HepG2 (cell line): ENCODE measurements around the gene AAR2. TPM values are rescaled to one million over a fixed set of nuclear protein-coding genes. Genes with fewer than 3 reads are reported as not detected.

Experiments
- AGO1 ChIP-seq: fragments of 200-400 bp; formaldehyde crosslinking; IDR thresholded peaks from 2 replicates; pipeline ENCODE4 v1.6.1; 2017; ENCODE audit warnings: mild to moderate bottlenecking, low read depth, low read length, moderate library complexity; ENCODE audit not compliant: poor library complexity, severe bottlenecking
- GABPB1 ChIP-seq: IDR thresholded peaks from 2 replicates; pipeline ENCODE4 v1.6.1; 2016; ENCODE audit warnings: mild to moderate bottlenecking, missing genetic modification reagents, moderate library complexity, missing compliant biosample characterization
- GLI4 ChIP-seq: sonication (generic); formaldehyde crosslinking; IDR thresholded peaks from 2 replicates; pipeline ENCODE4 v1.5.1; 2020; ENCODE audit warnings: missing genetic modification reagents, mild to moderate bottlenecking, moderate library complexity, borderline replicate concordance
- MLLT10 ChIP-seq: sonication (generic); formaldehyde crosslinking; IDR thresholded peaks from 2 replicates; pipeline ENCODE4 v1.4.0; 2020; ENCODE audit warnings: missing genetic modification reagents
- NR2F6 ChIP-seq, 2 experiments: IDR thresholded peaks; 2 replicates each; pipeline ENCODE4 v1.6.1; 2016; ENCODE audit warnings: antibody characterized with exemption in 1 of 2, mild to moderate bottlenecking in 1 of 2
- PAX8 ChIP-seq: sonication (generic); formaldehyde crosslinking; IDR thresholded peaks from 2 replicates; pipeline ENCODE4 v1.8.0; 2022; ENCODE audit warnings: mild to moderate bottlenecking, missing genetic modification reagents, borderline replicate concordance
- PLSCR1 ChIP-seq: sonication (generic); formaldehyde crosslinking; IDR thresholded peaks from 2 replicates; pipeline ENCODE4 v1.5.0; 2020; ENCODE audit warnings: missing genetic modification reagents, mild to moderate bottlenecking, borderline replicate concordance
- RXRB ChIP-seq: IDR thresholded peaks from 2 replicates; pipeline ENCODE4 v1.6.1; 2016; ENCODE audit warnings: borderline replicate concordance, missing genetic modification reagents, missing compliant biosample characterization
- SUZ12 ChIP-seq: fragments of 150-350 bp; IDR thresholded peaks from 2 replicates; pipeline ENCODE4 v1.6.1; 2014; ENCODE audit warnings: low read depth, low read length
- ZBTB7B ChIP-seq: sonication (generic); formaldehyde crosslinking; IDR thresholded peaks from 2 replicates; pipeline ENCODE4 v1.4.0; 2020; ENCODE audit warnings: missing genetic modification reagents
- ZBTB8A ChIP-seq: sonication (generic); formaldehyde crosslinking; IDR thresholded peaks from 2 replicates; pipeline ENCODE4 v1.4.0; 2020; ENCODE audit warnings: mild to moderate bottlenecking, low read depth, missing genetic modification reagents, borderline replicate concordance
- ZNF10 ChIP-seq: sonication (generic); formaldehyde crosslinking; IDR thresholded peaks from 2 replicates; pipeline ENCODE4 v1.4.0; 2020; ENCODE audit warnings: mild to moderate bottlenecking, low read depth, missing genetic modification reagents, borderline replicate concordance
- ZNF232 ChIP-seq: sonication (generic); formaldehyde crosslinking; IDR thresholded peaks from 2 replicates; pipeline ENCODE4 v1.4.0; 2020; ENCODE audit warnings: missing genetic modification reagents, borderline replicate concordance
- ZNF317 ChIP-seq: sonication (generic); formaldehyde crosslinking; IDR thresholded peaks from 2 replicates; pipeline ENCODE4 v1.5.0; 2020; ENCODE audit warnings: mild to moderate bottlenecking, missing genetic modification reagents
- ZNF446 ChIP-seq: sonication (generic); formaldehyde crosslinking; IDR thresholded peaks from 2 replicates; pipeline ENCODE4 v1.5.0; 2020; ENCODE audit warnings: mild to moderate bottlenecking, missing genetic modification reagents
- polyA plus RNA-seq, 8 experiments: library from polyadenylated mRNA; depleted of rRNA in 3 of 8; stranded (reverse) in 7 of 8; unstranded in 1 of 8; fragments of >200 nt; fragmentation: Illumina TruSeq in 4 of 8; extraction: Trizol in 4 of 8; gene quantifications; 2 replicates each; pipeline versions ENCODE4 v1.2.1 to v1.2.3, GENCODE V29; 2011 to 2016; ENCODE audit warnings: low read depth in 4 of 8, missing spikeins in 1 of 8, mixed read lengths in 1 of 8; ENCODE audit not compliant: insufficient read depth in 1 of 8
- total RNA-seq, 5 experiments: library from RNA; depleted of rRNA; stranded (reverse); fragments of >200 nt; fragmentation: Illumina TruSeq; extraction: Trizol; gene quantifications; 2 replicates each; pipeline ENCODE4 v1.2.3, GENCODE V29; 2016; ENCODE audit warnings: low read depth in 1 of 5
- TF ChIP-seq, protein P1 (sequence below): sonication (generic); formaldehyde crosslinking; IDR thresholded peaks from 2 replicates; pipeline ENCODE4 v1.4.0; 2020; ENCODE audit warnings: missing genetic modification reagents, borderline replicate concordance
- TF ChIP-seq, protein P2 (sequence below): fragments of 450-650 bp; IDR thresholded peaks from 2 replicates; pipeline ENCODE4 v1.6.1; 2016
- TF ChIP-seq, protein P3 (sequence below): sonication (generic); formaldehyde crosslinking; IDR thresholded peaks from 2 replicates; pipeline ENCODE4 v1.4.0; 2020; ENCODE audit warnings: missing genetic modification reagents; ENCODE audit errors: not compliant biosample characterization
- TF ChIP-seq, protein P4 (sequence below): sonication (generic); formaldehyde crosslinking; IDR thresholded peaks from 2 replicates; pipeline ENCODE4 v1.4.0; 2020; ENCODE audit warnings: low read depth, mild to moderate bottlenecking, missing genetic modification reagents

AAR2 gene
- total and polyA plus RNA-seq, 2 of the 13 experiments (the other 11 are each of a cell fraction or from before 2014, with no cell fraction given): 45.2 to 46.2 TPM

DNA sequence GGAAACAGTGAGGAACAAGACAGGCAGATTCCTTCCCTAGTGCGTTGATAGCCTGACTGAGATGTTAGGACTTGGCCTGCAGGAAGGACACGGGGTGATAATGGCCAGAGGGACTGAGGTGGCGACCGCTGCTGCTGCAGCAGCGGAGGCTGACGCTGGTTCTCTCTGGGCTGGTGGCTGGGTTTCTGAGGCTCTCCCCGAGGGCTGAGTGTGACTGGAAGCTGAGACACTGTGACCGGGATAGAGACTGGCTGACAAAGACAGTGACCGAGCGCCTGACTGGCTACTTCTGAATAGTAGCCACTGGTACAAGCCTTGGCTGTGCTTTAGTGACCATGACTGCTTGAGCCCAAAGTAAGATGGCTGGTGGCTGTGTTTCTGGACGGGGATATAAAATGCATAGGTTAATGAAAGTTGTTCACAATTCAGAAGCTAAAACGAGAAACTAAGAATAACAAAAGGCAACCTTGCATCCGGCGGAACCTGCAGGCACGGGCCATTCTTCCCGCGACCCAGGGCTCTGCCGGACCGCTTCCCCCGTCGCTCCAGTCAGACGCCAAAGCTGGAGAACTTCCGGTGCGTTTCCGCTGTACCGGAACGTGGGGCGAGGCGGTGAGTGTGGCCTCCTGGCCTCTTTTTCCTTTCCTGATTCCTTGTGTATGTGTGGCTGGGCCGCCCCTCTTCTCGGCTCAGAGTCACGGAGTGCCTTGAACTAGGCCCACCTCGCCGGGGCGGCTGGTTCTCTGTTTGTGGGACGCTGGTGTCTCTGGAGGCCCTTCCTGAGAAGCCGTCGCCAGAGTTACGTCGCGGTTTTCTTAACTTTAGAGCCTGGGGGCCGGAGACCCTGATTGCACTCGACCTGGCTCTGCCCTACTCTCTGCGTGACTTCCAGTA lies at the start of gene AAR2 (continued):
- TF ChIP-seq, protein P1, sequence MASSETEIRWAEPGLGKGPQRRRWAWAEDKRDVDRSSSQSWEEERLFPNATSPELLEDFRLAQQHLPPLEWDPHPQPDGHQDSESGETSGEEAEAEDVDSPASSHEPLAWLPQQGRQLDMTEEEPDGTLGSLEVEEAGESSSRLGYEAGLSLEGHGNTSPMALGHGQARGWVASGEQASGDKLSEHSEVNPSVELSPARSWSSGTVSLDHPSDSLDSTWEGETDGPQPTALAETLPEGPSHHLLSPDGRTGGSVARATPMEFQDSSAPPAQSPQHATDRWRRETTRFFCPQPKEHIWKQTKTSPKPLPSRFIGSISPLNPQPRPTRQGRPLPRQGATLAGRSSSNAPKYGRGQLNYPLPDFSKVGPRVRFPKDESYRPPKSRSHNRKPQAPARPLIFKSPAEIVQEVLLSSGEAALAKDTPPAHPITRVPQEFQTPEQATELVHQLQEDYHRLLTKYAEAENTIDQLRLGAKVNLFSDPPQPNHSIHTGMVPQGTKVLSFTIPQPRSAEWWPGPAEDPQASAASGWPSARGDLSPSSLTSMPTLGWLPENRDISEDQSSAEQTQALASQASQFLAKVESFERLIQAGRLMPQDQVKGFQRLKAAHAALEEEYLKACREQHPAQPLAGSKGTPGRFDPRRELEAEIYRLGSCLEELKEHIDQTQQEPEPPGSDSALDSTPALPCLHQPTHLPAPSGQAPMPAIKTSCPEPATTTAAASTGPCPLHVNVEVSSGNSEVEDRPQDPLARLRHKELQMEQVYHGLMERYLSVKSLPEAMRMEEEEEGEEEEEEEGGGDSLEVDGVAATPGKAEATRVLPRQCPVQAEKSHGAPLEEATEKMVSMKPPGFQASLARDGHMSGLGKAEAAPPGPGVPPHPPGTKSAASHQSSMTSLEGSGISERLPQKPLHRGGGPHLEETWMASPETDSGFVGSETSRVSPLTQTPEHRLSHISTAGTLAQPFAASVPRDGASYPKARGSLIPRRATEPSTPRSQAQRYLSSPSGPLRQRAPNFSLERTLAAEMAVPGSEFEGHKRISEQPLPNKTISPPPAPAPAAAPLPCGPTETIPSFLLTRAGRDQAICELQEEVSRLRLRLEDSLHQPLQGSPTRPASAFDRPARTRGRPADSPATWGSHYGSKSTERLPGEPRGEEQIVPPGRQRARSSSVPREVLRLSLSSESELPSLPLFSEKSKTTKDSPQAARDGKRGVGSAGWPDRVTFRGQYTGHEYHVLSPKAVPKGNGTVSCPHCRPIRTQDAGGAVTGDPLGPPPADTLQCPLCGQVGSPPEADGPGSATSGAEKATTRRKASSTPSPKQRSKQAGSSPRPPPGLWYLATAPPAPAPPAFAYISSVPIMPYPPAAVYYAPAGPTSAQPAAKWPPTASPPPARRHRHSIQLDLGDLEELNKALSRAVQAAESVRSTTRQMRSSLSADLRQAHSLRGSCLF: no peak; the same call in 1 of the 2 replicates
- TF ChIP-seq PAX8 (CRISPR knock-in tag): peak; percentile 91; the same call in 1 of the 2 replicates
- peak; percentile 55; the same call in 1 of the 2 replicates for TF ChIP-seq NR2F6 (IDR thresholded peaks at IDR 0.05)
- TF ChIP-seq NR2F6 (CRISPR knock-in tag; IDR thresholded peaks at IDR 0.05): peak; percentile 82
- no peak for TF ChIP-seq ZNF10 (CRISPR knock-in tag)
- TF ChIP-seq, protein P2, sequence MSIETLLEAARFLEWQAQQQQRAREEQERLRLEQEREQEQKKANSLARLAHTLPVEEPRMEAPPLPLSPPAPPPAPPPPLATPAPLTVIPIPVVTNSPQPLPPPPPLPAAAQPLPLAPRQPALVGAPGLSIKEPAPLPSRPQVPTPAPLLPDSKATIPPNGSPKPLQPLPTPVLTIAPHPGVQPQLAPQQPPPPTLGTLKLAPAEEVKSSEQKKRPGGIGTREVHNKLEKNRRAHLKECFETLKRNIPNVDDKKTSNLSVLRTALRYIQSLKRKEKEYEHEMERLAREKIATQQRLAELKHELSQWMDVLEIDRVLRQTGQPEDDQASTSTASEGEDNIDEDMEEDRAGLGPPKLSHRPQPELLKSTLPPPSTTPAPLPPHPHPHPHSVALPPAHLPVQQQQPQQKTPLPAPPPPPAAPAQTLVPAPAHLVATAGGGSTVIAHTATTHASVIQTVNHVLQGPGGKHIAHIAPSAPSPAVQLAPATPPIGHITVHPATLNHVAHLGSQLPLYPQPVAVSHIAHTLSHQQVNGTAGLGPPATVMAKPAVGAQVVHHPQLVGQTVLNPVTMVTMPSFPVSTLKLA: peak; percentile 38; the same call in 1 of the 2 replicates
- TF ChIP-seq MLLT10 (CRISPR knock-in tag): no peak
- TF ChIP-seq AGO1: peak; percentile 89
- peak; percentile 80; the same call in 1 of the 2 replicates for TF ChIP-seq ZNF446 (CRISPR knock-in tag)
- no peak for TF ChIP-seq ZBTB8A (CRISPR knock-in tag)
- peak; percentile 87; the same call in 1 of the 2 replicates for TF ChIP-seq RXRB (CRISPR knock-in tag)
- TF ChIP-seq GABPB1 (CRISPR knock-in tag): peak; percentile 100
- TF ChIP-seq ZNF232 (CRISPR knock-in tag): peak; percentile 92; the same call in 1 of the 2 replicates
- no peak; the same call in 1 of the 2 replicates for TF ChIP-seq SUZ12
- peak; percentile 86 for TF ChIP-seq ZBTB7B (CRISPR knock-in tag)
- peak; percentile 95 for TF ChIP-seq ZNF317 (CRISPR knock-in tag)
- TF ChIP-seq PLSCR1 (CRISPR knock-in tag): no peak
- TF ChIP-seq, protein P3, sequence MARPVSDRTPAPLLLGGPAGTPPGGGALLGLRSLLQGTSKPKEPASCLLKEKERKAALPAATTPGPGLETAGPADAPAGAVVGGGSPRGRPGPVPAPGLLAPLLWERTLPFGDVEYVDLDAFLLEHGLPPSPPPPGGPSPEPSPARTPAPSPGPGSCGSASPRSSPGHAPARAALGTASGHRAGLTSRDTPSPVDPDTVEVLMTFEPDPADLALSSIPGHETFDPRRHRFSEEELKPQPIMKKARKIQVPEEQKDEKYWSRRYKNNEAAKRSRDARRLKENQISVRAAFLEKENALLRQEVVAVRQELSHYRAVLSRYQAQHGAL (CRISPR knock-in tag): no peak
- TF ChIP-seq, protein P4, sequence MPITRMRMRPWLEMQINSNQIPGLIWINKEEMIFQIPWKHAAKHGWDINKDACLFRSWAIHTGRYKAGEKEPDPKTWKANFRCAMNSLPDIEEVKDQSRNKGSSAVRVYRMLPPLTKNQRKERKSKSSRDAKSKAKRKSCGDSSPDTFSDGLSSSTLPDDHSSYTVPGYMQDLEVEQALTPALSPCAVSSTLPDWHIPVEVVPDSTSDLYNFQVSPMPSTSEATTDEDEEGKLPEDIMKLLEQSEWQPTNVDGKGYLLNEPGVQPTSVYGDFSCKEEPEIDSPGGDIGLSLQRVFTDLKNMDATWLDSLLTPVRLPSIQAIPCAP (CRISPR knock-in tag): peak; percentile 92
- TF ChIP-seq GLI4: peak; percentile 92
